ENCODE measurements around the gene MAPK8IP1. TPM values are rescaled to one million over a fixed set of nuclear protein-coding genes. Genes with fewer than 3 reads are reported as not detected.

MAPK8IP1 gene
- total RNA-seq, 1 donor from 2014 or later, result 13.2 TPM

DNA sequence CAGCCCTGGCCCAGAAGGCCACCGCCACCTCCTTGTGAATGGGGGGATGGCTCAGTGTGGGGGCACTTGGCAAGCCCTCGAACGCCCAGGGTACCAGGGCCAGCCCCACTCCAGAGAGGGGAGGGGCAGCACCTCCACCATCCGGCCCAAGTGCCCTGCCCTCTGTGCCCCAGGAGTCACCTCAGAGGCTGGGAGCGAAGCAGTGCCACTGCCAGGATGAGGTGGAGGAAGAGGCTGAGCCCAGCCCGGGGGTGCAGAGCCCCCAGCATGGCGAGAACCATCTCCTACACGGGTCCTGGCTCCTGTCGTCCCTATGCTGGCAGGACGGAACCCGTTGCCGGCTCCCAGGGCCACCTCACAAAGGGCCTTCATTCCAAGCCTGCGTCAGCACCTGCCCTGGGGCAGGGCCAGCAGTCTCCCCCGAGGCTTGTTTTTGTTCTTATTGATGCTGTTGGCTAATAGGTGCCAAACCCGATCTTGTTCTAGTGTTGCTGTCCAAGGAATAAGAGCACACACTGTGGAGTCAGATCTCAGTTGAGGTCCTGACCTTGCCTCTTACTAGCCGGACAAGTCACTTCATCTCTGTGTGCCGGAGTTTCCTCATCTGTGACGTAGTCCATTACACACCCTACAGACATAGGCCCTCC, 21.6 kb downstream of the MAPK8IP1 start, which contains the start of gene FREY1:
Gene FREY1 (minus strand): TSS at position 307 of the 647 bp plus-strand sequence. CDS start 26 bp downstream, at position 281.
- TF ChIP-seq, protein P1, sequence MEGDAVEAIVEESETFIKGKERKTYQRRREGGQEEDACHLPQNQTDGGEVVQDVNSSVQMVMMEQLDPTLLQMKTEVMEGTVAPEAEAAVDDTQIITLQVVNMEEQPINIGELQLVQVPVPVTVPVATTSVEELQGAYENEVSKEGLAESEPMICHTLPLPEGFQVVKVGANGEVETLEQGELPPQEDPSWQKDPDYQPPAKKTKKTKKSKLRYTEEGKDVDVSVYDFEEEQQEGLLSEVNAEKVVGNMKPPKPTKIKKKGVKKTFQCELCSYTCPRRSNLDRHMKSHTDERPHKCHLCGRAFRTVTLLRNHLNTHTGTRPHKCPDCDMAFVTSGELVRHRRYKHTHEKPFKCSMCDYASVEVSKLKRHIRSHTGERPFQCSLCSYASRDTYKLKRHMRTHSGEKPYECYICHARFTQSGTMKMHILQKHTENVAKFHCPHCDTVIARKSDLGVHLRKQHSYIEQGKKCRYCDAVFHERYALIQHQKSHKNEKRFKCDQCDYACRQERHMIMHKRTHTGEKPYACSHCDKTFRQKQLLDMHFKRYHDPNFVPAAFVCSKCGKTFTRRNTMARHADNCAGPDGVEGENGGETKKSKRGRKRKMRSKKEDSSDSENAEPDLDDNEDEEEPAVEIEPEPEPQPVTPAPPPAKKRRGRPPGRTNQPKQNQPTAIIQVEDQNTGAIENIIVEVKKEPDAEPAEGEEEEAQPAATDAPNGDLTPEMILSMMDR (IDR thresholded peaks at IDR 0.05; ENCODE audit: insufficient read depth, low read length, poor library complexity, severe bottlenecking), result no peak
- Histone ChIP-seq H3K27me3 (ENCODE audit: control insufficient read depth, insufficient read depth, low read length) (no peaks in the 10 kb centered on the region), H3K36me3 (ENCODE audit: control insufficient read depth, insufficient read depth, low read length) (no peaks in the 10 kb centered on the region), H3K4me3 (ENCODE audit: low read depth, low read length) (no peak within 1 kb of the TSS)
- DNase-seq (ENCODE audit: low read depth), result no peak

DNA sequence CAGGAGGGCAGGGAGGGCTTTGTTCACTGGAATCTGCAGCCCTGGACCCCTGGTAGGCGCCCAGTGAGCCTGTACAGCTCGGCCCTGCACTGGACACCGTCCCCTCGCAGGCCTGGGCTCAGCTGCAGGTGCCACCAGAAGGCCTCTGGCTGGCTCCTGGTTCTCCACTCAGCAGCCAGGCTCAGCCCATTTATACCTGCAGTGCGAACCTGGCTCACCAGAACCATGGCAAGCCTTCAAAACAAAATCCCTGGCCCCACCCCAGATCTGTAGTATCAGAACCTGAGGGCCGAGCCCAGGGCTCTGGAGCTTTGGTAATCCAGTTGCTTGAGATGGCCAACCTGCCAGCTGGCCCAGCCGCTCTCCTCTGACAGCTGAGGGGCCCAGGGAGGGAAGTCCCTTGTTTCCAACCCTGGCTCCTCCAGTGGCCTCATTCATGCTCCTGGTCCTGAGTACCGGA, 22.5 kb downstream of the MAPK8IP1 start:
- H3K36me3 ChIP-seq (ENCODE audit: control insufficient read depth, insufficient read depth, low read length), result no peaks in the 10 kb centered on the region
- DNase-seq (ENCODE audit: low read depth), result no peak
- TF ChIP-seq, protein P1 (IDR thresholded peaks at IDR 0.05; ENCODE audit: insufficient read depth, low read length, poor library complexity, severe bottlenecking), result no peak
- H3K4me3 ChIP-seq (ENCODE audit: low read depth, low read length), result no peak overlapping the region
- H3K27me3 ChIP-seq (ENCODE audit: control insufficient read depth, insufficient read depth, low read length), result no peaks in the 10 kb centered on the region

DNA sequence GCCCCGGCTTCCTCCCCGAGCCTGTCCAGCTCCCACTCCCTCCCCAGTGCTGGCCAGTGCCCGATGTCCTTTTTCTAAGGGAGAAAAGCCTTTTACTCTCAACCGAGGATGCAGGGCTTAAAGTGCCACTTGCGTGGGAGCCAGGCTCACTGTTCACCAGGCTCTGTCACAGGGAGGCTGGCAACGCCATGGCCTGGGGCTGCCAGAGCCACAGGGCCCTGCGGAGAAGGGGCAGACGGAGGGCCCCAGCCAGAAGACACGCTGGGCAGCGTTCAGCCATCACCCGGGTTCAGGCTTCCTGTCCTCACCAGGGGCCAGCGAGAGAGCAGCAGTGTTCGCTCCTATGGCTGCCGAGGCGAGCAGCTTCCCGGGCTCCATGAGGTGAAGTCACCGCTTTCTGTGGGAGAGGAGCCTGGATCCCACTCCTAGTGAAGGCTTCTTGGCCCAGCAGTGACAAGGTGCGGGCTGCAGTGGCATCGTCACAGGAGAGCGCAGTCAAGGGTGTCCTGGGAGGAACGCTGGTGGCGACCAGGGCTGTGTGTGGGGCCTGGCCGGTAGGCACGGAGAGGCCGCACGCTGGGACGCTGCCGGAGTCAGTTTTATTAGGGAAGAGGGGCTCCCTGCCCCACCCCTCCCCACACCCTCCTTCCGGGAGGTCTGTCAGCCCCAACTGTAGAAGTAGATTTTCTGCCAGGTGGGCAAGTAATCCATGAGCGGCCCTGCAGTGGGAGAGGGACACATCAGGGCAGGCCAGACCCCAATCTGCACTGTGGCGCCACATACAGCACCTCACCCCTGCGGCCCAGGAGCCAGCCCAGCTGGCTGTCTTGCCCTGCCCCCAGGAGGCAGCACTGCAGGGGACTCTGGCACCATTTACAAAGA, 24.4 kb downstream of the MAPK8IP1 start:
- DNase-seq (ENCODE audit: low read depth), result no peak
- Histone ChIP-seq H3K27me3 (ENCODE audit: control insufficient read depth, insufficient read depth, low read length) (no peaks in the 10 kb centered on the region), H3K4me3 (ENCODE audit: low read depth, low read length) (no peak overlapping the region), H3K36me3 (ENCODE audit: control insufficient read depth, insufficient read depth, low read length) (peaks cover 2% of the 10 kb centered on the region)
- TF ChIP-seq, protein P1 (IDR thresholded peaks at IDR 0.05; ENCODE audit: insufficient read depth, low read length, poor library complexity, severe bottlenecking), result no peak

DNA sequence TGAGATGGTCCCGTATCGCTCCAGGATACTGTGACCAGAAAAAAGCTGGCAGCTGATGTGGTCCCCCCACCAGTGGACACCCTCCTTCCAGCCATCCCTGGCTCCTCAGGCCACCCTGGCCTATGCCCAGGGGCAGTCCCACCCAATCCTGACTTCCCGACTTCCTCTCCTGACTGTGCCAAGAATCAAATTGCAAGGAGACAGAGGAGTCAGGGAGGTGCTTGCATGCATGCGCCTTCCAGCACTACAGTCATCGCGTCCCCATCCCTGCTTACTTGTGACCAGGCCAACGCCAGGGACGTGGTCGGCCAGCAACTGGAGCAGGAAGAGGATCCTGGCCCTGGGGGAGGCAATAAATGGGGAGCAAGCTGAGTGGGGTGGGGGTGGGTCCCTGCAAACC, 25.2 kb downstream of the MAPK8IP1 start:
- Histone ChIP-seq H3K4me3 (ENCODE audit: low read depth, low read length) (no peak overlapping the region), H3K27me3 (ENCODE audit: control insufficient read depth, insufficient read depth, low read length) (no peaks in the 10 kb centered on the region), H3K36me3 (ENCODE audit: control insufficient read depth, insufficient read depth, low read length) (peaks cover 2% of the 10 kb centered on the region)
- TF ChIP-seq, protein P1 (IDR thresholded peaks at IDR 0.05; ENCODE audit: insufficient read depth, low read length, poor library complexity, severe bottlenecking), result no peak
- no peak for DNase-seq (ENCODE audit: low read depth)

DNA sequence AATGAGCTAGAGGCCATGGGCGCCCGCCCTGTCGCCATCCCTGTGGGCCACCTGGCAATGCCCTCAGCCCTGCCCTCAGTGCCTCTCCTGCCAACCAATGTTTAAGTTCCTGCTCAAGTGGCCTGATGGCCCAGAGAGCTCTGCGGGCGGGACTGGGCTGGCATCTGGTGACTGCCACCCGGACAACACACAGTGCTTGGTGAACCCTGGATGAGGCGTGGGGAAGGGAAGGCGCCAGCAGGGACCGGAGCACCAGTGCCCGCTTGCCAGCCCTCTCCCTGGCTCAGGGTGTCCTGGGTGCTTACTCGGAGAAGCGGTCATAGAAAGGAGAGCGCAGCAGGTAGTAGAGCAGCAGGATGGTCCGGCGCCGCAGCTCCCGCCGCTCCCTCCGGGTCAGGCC, 28.1 kb downstream of the MAPK8IP1 start:
- DNase-seq (ENCODE audit: low read depth), result no peak
- H3K27me3 ChIP-seq (ENCODE audit: control insufficient read depth, insufficient read depth, low read length), result no peaks in the 10 kb centered on the region
- TF ChIP-seq, protein P1 (IDR thresholded peaks at IDR 0.05; ENCODE audit: insufficient read depth, low read length, poor library complexity, severe bottlenecking), result no peak
- H3K4me3 ChIP-seq (ENCODE audit: low read depth, low read length), result no peak overlapping the region
- H3K36me3 ChIP-seq (ENCODE audit: control insufficient read depth, insufficient read depth, low read length), result peaks cover 2% of the 10 kb centered on the region
